Endometrium (tissue), 2 donors: ENCODE results near the gene CFI.

Experiments used
- FAIRE-seq: peaks from 2 replicates; lab custom pipeline; 2012; peaks lifted over from hg19 to GRCh38; lab: Jason Lieb, UNC
- donor health status: control.
- donor health status: control.

CFI gene

GRCh38 chr4:109730619-109731545 is 70.9 kb downstream of the CFI start:
- no peak for FAIRE-seq

- FAIRE-seq, result no peak
Measured at GRCh38 chr4:109729718-109730618, 71.8 kb downstream of the CFI start, which contains the start of gene PLA2G12A. TSS of gene PLA2G12A (minus strand) at chr4:109730070. CDS start at chr4:109729809, 261 bp downstream.

- FAIRE-seq, result no peak
Measured at GRCh38 chr4:109729117-109729717, 72.6 kb downstream of the CFI start.

GRCh38 chr4:109728385-109728784 is 73.4 kb downstream of the CFI start:
- FAIRE-seq, result no peak

GRCh38 chr4:109723110-109723509 is 78.7 kb downstream of the CFI start:
- no peak for FAIRE-seq

- FAIRE-seq, result no peak
Measured at GRCh38 chr4:109722357-109722756, 79.4 kb downstream of the CFI start.

GRCh38 chr4:109721033-109721432 is 80.8 kb downstream of the CFI start:
- FAIRE-seq, result no peak

- FAIRE-seq, result no peak
Measured at GRCh38 chr4:109719604-109720003, 82.2 kb downstream of the CFI start.

GRCh38 chr4:109718759-109719158 is 83.0 kb downstream of the CFI start:
- no peak for FAIRE-seq

GRCh38 chr4:109713500-109713899 is 88.3 kb downstream of the CFI start:
- no peak for FAIRE-seq

- no peak for FAIRE-seq
Measured at GRCh38 chr4:109708990-109709389, 92.8 kb downstream of the CFI start.

GRCh38 chr4:109708435-109708834 is 93.4 kb downstream of the CFI start:
- FAIRE-seq, result no peak

- no peak for FAIRE-seq
Measured at GRCh38 chr4:109703664-109704361, 98.0 kb downstream of the CFI start.

GRCh38 chr4:109702950-109703663 is 98.7 kb downstream of the CFI start, which contains the start of gene CASP6:
TSS of gene CASP6 (minus strand) at chr4:109703445. CDS start at chr4:109703395, 50 bp downstream.
- no peak for FAIRE-seq

GRCh38 chr4:109701566-109702410 is 100.0 kb downstream of the CFI start:
- FAIRE-seq, result no peak

GRCh38 chr4:109699553-109700225 is 102.1 kb downstream of the CFI start:
- no peak for FAIRE-seq

- FAIRE-seq, result no peak
Measured at GRCh38 chr4:109698656-109699055, 103.1 kb downstream of the CFI start.

- FAIRE-seq, result no peak
Measured at GRCh38 chr4:109691411-109691920, 110.3 kb downstream of the CFI start.
